Measurements from ENCODE around the gene PPIF.

Gene PPIF

GRCh38 chr10:79347226-79347893 is at the start of gene PPIF:
Gene PPIF (plus strand): TSS chr10:79347469. CDS start chr10:79347549, 80 bp downstream.
- peak; percentile 70 for DNase-seq (ENCODE audit: low spot score)

GRCh38 chr10:79298403-79299244 is 48.6 kb upstream of the PPIF start:
- DNase-seq (ENCODE audit: low spot score): peak; percentile 48

GRCh38 chr10:79299397-79300241 is 47.6 kb upstream of the PPIF start:
- no peak for DNase-seq (ENCODE audit: low spot score)

DNA sequence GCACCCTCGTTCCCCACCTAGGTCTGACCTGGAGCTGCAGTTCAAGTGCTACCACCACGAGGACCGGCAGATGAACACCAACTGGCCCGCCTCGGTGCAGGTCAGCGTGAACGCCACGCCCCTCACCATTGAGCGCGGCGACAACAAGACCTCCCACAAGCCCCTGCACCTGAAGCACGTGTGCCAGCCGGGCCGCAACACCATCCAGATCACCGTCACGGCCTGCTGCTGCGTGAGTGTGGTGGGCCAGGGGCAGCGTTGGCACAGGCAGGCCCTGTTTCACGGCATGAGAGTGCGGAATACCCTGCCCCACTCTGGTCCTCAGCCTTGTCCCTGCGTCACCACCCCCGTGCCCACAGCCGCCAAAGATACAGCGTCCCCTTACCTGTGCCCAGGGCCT is 46.6 kb upstream of the PPIF start:
- DNase-seq (ENCODE audit: low spot score): no peak

GRCh38 chr10:79301754-79302530 is 45.3 kb upstream of the PPIF start:
- no peak for DNase-seq (ENCODE audit: low spot score)

- no peak for DNase-seq (ENCODE audit: low spot score)
Observed at GRCh38 chr10:79303631-79304478, 43.4 kb upstream of the PPIF start.

DNA sequence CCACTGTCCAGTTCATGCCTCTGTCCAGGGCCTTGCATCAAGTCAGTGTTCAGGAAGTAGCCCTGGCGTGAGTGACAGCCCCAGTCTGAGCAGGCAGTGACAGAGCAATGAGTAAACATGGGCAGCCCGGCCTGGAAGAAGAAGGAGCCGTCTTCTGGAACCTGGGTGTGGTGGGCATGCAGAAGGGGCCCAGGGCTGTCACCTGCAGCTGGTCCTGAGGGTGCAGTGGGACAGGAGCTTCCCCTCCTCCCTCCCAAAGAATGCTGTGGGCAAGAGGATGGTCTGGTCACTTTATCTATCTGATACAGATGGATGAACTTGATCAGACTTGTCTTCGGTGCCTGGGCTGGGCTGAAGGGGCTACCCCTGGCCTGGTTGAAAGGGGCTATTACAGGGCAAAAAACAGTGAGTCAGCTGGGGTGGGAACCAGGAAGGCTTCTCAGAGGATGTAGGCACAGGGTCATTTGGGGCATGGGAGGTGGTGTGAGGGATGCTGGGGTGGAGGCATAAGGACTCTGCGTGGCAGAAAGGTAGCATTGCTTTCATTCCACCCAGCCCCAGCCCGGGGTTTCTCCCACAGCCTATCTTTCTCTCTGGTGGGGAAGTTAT is 42.7 kb upstream of the PPIF start:
- no peak for DNase-seq (ENCODE audit: low spot score)

DNA sequence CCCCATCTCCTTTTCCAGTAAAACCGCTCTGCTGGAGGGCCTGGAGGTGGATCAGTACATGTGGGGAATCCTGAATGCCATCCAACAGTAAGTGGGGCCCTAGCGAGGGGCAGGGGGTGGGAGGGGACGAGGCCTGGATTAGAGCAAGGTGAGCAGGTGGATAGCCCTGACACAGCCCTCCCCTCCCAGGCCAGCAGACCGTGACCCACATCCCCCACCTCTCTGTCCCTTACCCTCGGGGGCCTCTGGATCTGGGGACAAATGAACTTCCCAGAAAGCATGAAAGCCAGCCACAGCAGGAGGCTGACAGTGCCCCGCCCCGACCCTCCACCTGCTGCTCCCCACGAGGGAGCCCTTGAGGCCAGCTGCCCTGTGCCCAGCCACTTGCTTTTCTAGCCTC is 41.8 kb upstream of the PPIF start:
- no peak for DNase-seq (ENCODE audit: low spot score)

DNA sequence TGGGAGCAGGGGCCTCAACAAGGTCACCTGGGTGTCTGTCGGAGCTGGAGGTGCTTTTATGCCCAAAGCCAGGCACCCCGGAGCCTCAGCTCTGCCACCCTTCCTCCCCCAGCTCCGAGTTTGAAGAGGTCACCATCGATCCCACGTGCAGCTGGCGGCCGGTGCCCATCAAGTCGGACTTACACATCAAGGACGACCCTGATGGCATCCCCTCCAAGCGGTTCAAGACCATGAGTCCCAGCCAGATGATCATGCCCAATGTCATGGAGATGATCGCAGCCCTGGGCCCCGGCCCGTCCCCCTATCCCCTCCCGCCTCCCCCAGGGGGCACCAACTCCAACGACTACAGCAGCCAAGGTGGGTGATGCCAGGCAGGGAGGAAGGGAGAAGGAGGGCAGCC is 41.3 kb upstream of the PPIF start:
- no peak for DNase-seq (ENCODE audit: low spot score)

DNA sequence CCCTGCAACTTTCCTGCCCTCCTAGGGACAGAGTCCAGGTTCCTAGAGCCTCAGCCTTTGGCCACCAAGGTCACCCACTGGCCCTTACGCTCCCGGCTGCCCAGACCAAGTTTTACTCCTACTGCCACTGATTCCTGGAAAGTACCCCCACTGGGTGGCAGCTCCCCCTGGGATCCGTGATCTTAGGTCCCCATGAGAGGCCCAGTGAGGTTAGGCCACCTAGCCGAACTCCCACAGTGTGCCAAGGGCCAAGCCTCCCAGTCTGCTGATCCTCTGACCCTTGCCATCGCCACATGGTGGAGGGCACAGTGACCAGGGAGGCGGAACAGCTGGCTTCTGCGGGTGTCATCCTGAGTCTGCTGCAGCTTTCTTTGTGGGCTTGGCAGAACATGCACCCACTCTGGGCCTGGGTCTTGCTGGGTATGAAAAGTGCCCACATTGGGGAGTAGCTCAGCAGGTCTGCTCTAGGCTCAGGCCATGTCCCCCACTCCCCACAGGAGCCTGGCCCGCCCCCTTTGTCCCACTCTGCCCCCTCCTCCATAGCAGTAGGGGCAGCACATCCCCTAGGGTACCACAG is 40.5 kb upstream of the PPIF start:
- no peak for DNase-seq (ENCODE audit: low spot score)

GRCh38 chr10:79308016-79308415 is 39.3 kb upstream of the PPIF start:
- no peak for DNase-seq (ENCODE audit: low spot score)

DNA sequence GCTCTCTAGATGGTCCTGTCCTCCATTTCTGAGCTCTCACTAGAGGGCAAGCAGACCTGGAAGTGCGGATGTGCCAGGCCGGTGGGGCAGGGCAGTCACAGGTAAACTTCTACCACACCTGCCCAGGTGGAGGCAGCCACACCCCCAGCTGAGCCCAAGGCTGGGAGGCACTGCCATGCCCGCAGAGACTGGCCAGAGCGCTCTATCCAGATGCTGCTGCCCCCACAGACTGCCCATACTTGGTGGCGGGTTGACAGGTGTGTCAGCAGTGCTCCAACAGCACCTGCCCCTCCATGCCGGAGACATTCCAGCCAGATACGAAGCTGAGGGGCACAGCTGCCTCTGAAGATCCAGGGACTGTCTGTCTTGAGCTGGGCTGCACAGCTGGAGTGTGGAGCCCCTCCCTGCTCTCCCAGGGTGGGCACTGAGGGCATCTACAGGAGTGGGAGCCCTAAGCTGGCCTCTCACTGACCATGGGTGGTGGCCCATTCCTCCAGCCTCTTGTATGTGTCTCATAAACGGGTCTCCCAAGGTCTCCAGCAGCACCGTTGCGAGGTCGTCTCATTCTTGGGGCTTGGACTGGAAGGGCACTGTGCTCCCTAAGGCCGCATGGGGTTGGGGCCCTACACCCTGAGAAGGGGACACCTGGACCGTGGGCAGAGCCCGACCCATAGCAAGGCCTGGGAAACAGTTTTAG is 38.2 kb upstream of the PPIF start:
- DNase-seq (ENCODE audit: low spot score): no peak

DNA sequence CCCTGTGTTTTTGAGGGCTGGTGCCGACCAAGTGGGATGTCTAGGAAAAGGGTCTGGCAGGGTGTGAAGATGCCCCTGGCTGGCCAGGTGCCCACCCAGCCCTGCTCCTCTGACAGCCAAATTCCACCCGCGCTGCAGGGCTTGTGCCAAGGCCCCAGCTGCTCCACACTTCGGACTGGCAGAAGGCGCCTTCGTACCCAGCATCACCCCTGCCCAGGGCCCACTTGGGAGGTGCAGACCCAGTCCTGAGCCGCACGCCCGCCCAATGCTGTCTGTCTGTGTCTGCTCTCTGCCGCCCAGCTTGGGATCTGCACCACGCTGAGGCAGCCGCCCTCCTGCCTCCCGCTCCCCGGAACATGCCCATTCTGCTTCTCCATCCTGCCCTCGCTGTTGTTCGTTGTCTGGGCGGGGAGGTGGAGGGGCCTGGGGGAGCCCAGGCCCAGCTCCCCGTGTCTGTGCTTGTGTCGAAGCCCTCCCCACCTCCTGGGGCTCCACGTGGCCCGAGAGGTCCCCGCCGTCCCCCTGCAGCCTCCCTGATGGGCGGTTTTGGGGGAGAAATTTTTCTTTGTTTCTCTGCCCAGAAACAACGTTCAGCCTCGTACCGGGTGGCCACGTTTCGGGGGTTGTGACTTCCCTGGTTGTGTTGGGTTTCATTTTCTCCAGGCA is 36.9 kb upstream of the PPIF start:
- DNase-seq (ENCODE audit: low spot score): no peak

GRCh38 chr10:79310911-79311573 is 36.2 kb upstream of the PPIF start:
- DNase-seq (ENCODE audit: low spot score): no peak

- no peak for DNase-seq (ENCODE audit: low spot score)
Observed at GRCh38 chr10:79311581-79312407, 35.5 kb upstream of the PPIF start.

- no peak for DNase-seq (ENCODE audit: low spot score)
Observed at GRCh38 chr10:79312601-79313187, 34.6 kb upstream of the PPIF start.

DNA sequence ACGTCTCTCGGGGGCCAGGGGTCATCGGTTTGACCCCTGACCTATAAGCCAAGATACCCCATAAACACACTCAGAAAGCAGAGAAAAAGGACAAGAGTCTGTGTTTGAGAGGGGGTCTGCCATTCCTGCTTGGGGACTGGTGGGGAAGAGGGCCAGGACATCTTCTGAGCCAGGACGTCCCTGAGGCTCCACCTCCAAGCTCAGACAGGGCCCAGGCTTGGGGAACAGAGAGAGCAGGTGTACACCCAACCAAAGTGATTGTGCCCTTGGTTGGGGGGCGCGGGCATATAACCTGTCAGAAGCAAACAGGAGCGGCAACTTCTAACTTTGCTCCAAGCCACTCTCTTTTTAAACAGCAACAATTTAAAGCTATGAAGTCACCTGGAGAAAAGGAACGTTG is 33.9 kb upstream of the PPIF start:
- DNase-seq (ENCODE audit: low spot score): no peak

Measured in COLO829 (cell line).